ENCODE measurements around the gene TLCD1. TPM values are rescaled to one million over a fixed set of nuclear protein-coding genes. Genes with fewer than 3 reads are reported as not detected.
"Not testable (repeated sequence)": the region's sequence is repeated elsewhere in the genome, so short reads cannot be mapped to it uniquely, and the experiment has no call there.

Gene TLCD1
- total RNA-seq, 1 donor from 2014 or later = 16.2 TPM

GRCh38 chr17:28723159-28723835, 2.7 kb downstream of the TLCD1 start:
- ATAC-seq = no peak
- no peak for TF ChIP-seq CTCF (IDR thresholded peaks at IDR 0.05)
- Histone ChIP-seq H3K9me3 (no peaks in the 10 kb centered on the region), H3K27me3 (no peaks in the 10 kb centered on the region), H3K36me3 (peaks cover 41% of the 10 kb centered on the region), H3K4me3 (no peak overlapping the region), H3K27ac (no peak overlapping the region), H3K4me1 (peaks cover 55% of the 10 kb centered on the region)
- intact Hi-C loops (cut with DNase I) = no loop called here
- no peak for DNase-seq

GRCh38 chr17:28722417-28723158, 3.4 kb downstream of the TLCD1 start:
- Histone ChIP-seq H3K4me1 (peaks cover 55% of the 10 kb centered on the region), H3K4me3 (peak overlapping the region; percentile 0), H3K27ac (peak overlapping the region; percentile 24), H3K36me3 (peaks cover 41% of the 10 kb centered on the region), H3K27me3 (no peaks in the 10 kb centered on the region), H3K9me3 (no peaks in the 10 kb centered on the region)
- no peak for TF ChIP-seq CTCF (IDR thresholded peaks at IDR 0.05)
- intact Hi-C loops (cut with DNase I) = no loop called here
- DNase-seq = no peak
- no peak for ATAC-seq

GRCh38 chr17:28720997-28721329, 5.1 kb downstream of the TLCD1 start:
- peak overlapping the region; percentile 86 for H3K4me3 ChIP-seq
- intact Hi-C loops (cut with DNase I); H3K9me3 ChIP-seq; ATAC-seq; DNase-seq; H3K27ac ChIP-seq; H3K27me3 ChIP-seq: not testable (repeated sequence)
- H3K4me1 ChIP-seq = peaks cover 60% of the 10 kb centered on the region
- H3K36me3 ChIP-seq = peaks cover 41% of the 10 kb centered on the region

GRCh38 chr17:28720247-28720996, 5.6 kb downstream of the TLCD1 start:
- Histone ChIP-seq H3K9me3 (no peaks in the 10 kb centered on the region), H3K4me1 (peaks cover 56% of the 10 kb centered on the region), H3K36me3 (peaks cover 41% of the 10 kb centered on the region), H3K4me3 (peak overlapping the region; percentile 86), H3K27ac (peak overlapping the region; percentile 86), H3K27me3 (no peaks in the 10 kb centered on the region)
- intact Hi-C loops (cut with DNase I) = no loop called here
- no peak for DNase-seq
- no peak for TF ChIP-seq CTCF (IDR thresholded peaks at IDR 0.05)
- no peak for ATAC-seq

- no peak for ATAC-seq
- Histone ChIP-seq H3K27me3 (no peaks in the 10 kb centered on the region), H3K27ac (peak overlapping the region; percentile 86), H3K4me3 (peak overlapping the region; percentile 86), H3K36me3 (peaks cover 44% of the 10 kb centered on the region), H3K4me1 (peaks cover 53% of the 10 kb centered on the region), H3K9me3 (no peaks in the 10 kb centered on the region)
- intact Hi-C loops (cut with DNase I) = no loop called here
- no peak for TF ChIP-seq CTCF (IDR thresholded peaks at IDR 0.05)
- no peak for DNase-seq
Observed at GRCh38 chr17:28719021-28719433, 7.0 kb downstream of the TLCD1 start.
